GM23338 (cell line): ENCODE data around the gene SEMA6B. TPM values are rescaled to one million over a fixed set of nuclear protein-coding genes. Genes with fewer than 3 reads are reported as not detected.

ENCODE experiments used
- ATAC-seq: fragments of 200-7000 bp; cut with Tn5 transposase; 3 replicates; pipeline ENCODE4 v1.9.1; 2020
- DNase-seq: peaks from one replicate; pipeline ENCODE4 v3.0.0-alpha.2; 2015; ENCODE audit warnings: low spot score
- H2AFZ ChIP-seq: fragments of 200-600 bp; sonication (generic); 2 replicates; pipeline ENCODE4 v1.8.0; 2016; ENCODE audit warnings: antibody characterized with exemption, mild to moderate bottlenecking, moderate library complexity
- H3F3A ChIP-seq: fragments of 200-600 bp; sonication (generic); replicated peaks from 2 replicates; pipeline ENCODE4 v1.8.0; 2017; ENCODE audit warnings: antibody characterized with exemption, mixed run types, low read depth
- H3K27ac ChIP-seq: fragments of 200-600 bp; sonication (generic); 2 replicates; pipeline ENCODE4 v1.6.1; 2016; ENCODE audit warnings: low read depth
- H3K27me3 ChIP-seq: fragments of 200-600 bp; sonication (generic); 2 replicates; pipeline ENCODE4 v1.8.0; 2016; ENCODE audit warnings: mild to moderate bottlenecking, mixed run types, moderate library complexity; ENCODE audit not compliant: insufficient read depth
- H3K36me3 ChIP-seq: fragments of 200-600 bp; sonication (generic); 2 replicates; pipeline ENCODE4 v1.8.0; 2016; ENCODE audit warnings: mild to moderate bottlenecking; ENCODE audit not compliant: insufficient read depth
- H3K4me1 ChIP-seq: fragments of 200-600 bp; sonication (generic); 2 replicates; pipeline ENCODE4 v1.8.0; 2016; ENCODE audit warnings: mild to moderate bottlenecking, moderate library complexity; ENCODE audit not compliant: insufficient read depth
- H3K4me2 ChIP-seq: fragments of 200-600 bp; sonication (generic); 2 replicates; pipeline ENCODE4 v1.7.1; 2017; ENCODE audit warnings: mixed run types
- H3K4me3 ChIP-seq: fragments of 200-600 bp; sonication (generic); 2 replicates; pipeline ENCODE4 v1.6.1; 2016; ENCODE audit warnings: mixed run types
- H3K79me2 ChIP-seq: fragments of 200-600 bp; sonication (generic); replicated peaks from 2 replicates; pipeline ENCODE4 v1.8.0; 2017; ENCODE audit warnings: mild to moderate bottlenecking; ENCODE audit not compliant: insufficient read depth
- H3K9me2 ChIP-seq: fragments of 200-600 bp; sonication (generic); 2 replicates; pipeline ENCODE4 v1.8.0; 2017; ENCODE audit not compliant: insufficient read depth
- H4K20me1 ChIP-seq: fragments of 200-600 bp; sonication (generic); replicated peaks from 2 replicates; pipeline ENCODE4 v1.8.0; 2017; ENCODE audit warnings: mild to moderate bottlenecking; ENCODE audit not compliant: insufficient read depth
- H3K27ac Mint-ChIP-seq: 2 replicates; pipeline ENCODE4 v1.8.0; 2020; ENCODE audit warnings: inconsistent platforms, mild to moderate bottlenecking, moderate library complexity, mixed read lengths
- H3K27me3 Mint-ChIP-seq: 3 replicates; pipeline ENCODE4 v1.8.0; 2022; ENCODE audit warnings: low read depth, mild to moderate bottlenecking, moderate library complexity, mixed read lengths, inconsistent platforms; ENCODE audit not compliant: insufficient read depth, poor library complexity
- H3K36me3 Mint-ChIP-seq: 3 replicates; pipeline ENCODE4 v1.8.0; 2021; ENCODE audit warnings: low read depth, mild to moderate bottlenecking, inconsistent platforms, moderate library complexity, mixed read lengths
- H3K4me1 Mint-ChIP-seq: 3 replicates; pipeline ENCODE4 v1.8.0; 2020; ENCODE audit warnings: mild to moderate bottlenecking, inconsistent platforms, mixed read lengths
- H3K4me3 Mint-ChIP-seq: 3 replicates; pipeline ENCODE4 v1.8.0; 2021; ENCODE audit warnings: moderate library complexity, mild to moderate bottlenecking, inconsistent platforms, mixed read lengths
- H3K9me3 Mint-ChIP-seq: 3 replicates; pipeline ENCODE4 v1.8.0; 2020; ENCODE audit warnings: moderate library complexity, mild to moderate bottlenecking, inconsistent platforms, mixed read lengths
- CREB1 ChIP-seq: fragments of 250-450 bp; sonication (Bioruptor Pico); IDR thresholded peaks from 2 replicates; pipeline ENCODE4 v1.5.0; 2020; ENCODE audit warnings: low read depth, mild to moderate bottlenecking, moderate library complexity
- ETS1 ChIP-seq: IDR thresholded peaks from 2 replicates; pipeline ENCODE4 v1.6.1; 2016; ENCODE audit warnings: antibody characterized with exemption
- EZH2 ChIP-seq: fragments of 200-600 bp; sonication (generic); IDR thresholded peaks from one replicate; pipeline ENCODE4 v1.8.0; 2017; ENCODE audit warnings: antibody characterized with exemption, mild to moderate bottlenecking, low read depth; ENCODE audit not compliant: unreplicated experiment
- EZH2phosphoT487 ChIP-seq: fragments of 200-600 bp; sonication (generic); IDR thresholded peaks from one replicate; pipeline ENCODE4 v1.8.1; 2018; ENCODE audit warnings: antibody characterized with exemption; ENCODE audit not compliant: unreplicated experiment
- JUNB ChIP-seq: IDR thresholded peaks from one replicate; pipeline ENCODE4 v1.6.1; 2016; ENCODE audit warnings: antibody characterized with exemption; ENCODE audit not compliant: unreplicated experiment
- NANOG ChIP-seq: IDR thresholded peaks from 2 replicates; pipeline ENCODE4 v1.6.1; 2016; ENCODE audit warnings: antibody characterized with exemption, borderline replicate concordance
- POLR2AphosphoS5 ChIP-seq: IDR thresholded peaks from 2 replicates; pipeline ENCODE4 v1.6.1; 2016; ENCODE audit warnings: antibody characterized with exemption, low read depth
- STAT1 ChIP-seq: IDR thresholded peaks from one replicate; pipeline ENCODE4 v1.6.1; 2016; ENCODE audit warnings: antibody characterized with exemption; ENCODE audit not compliant: unreplicated experiment
- ZNF114 ChIP-seq: fragments of 250-450 bp; sonication (Bioruptor Pico); IDR thresholded peaks from 2 replicates; pipeline ENCODE4 v1.5.0; 2020; ENCODE audit warnings: mild to moderate bottlenecking, moderate library complexity
- ZNF331 ChIP-seq: fragments of 250-450 bp; sonication (Bioruptor Pico); IDR thresholded peaks from 2 replicates; pipeline ENCODE4 v1.5.0; 2020; ENCODE audit warnings: low read depth, mild to moderate bottlenecking, moderate library complexity
- ZNF462 ChIP-seq: fragments of 250-450 bp; sonication (Bioruptor Pico); IDR thresholded peaks from 2 replicates; pipeline ENCODE4 v1.5.0; 2020; ENCODE audit warnings: mild to moderate bottlenecking, moderate library complexity
- polyA plus RNA-seq: library from polyadenylated mRNA; unstranded; fragments of >200 nt; fragmentation: Nextera tagmentation; extraction: Ambion mirVana; gene quantifications from 2 replicates; pipeline ENCODE4 v1.2.1, GENCODE V29; 2016
- total RNA-seq: library from RNA; depleted of rRNA; stranded (reverse); fragments of >200 nt; shearing (Covaris generic); gene quantifications from 2 replicates; pipeline ENCODE4 v1.2.3, GENCODE V29; 2014
- TF ChIP-seq, protein P1 (sequence below), 2 experiments: fragments of 200-600 bp in 1 of 2; sonication (generic) in 1 of 2; conservative IDR thresholded peaks; 2 replicates each; pipeline versions ENCODE4 v1.5.1 to v1.6.1; 2016 to 2017; ENCODE audit warnings: antibody characterized with exemption in 2 of 2, low read depth in 2 of 2, mild to moderate bottlenecking in 2 of 2, moderate library complexity in 1 of 2
- TF ChIP-seq, protein P2 (sequence below): IDR thresholded peaks from one replicate; pipeline ENCODE4 v1.6.1; 2018; ENCODE audit warnings: antibody characterized with exemption; ENCODE audit not compliant: unreplicated experiment

The SEMA6B gene
- total and polyA plus RNA-seq, 2 experiments from 2014 or later: 5.3 to 42.7 TPM

DNA sequence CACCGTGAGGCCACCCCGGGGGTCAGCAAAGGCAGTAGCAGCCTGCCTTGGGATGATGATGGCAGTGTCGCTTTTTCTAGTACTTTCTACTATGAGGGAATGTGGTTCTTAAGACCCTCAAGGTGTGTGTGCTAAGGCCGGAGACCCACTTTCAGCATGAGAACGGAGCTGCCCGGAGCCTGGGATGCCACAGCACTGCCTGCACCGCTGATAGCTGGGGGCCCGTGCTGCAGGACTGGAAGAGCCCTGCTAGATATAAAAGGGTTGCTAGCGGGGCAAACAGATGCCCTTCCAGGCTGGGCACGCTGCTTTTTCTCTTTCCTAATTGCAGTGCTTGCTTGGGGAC lies 55.7 kb downstream of the SEMA6B start:
- Histone ChIP-seq H3K27me3 (0 out of 2 replicates have a peak, but pooled peaks cover 2% of the 10 kb centered on the region), H3K36me3 (peaks cover 5% of the 10 kb centered on the region; the same call in 1 of the 2 replicates), H4K20me1 (no peaks in the 10 kb centered on the region; the same call in none of the 2 replicates), H3K4me2 (no peak overlapping the region), H3K9me2 (no peaks in the 10 kb centered on the region), H3K27ac (no peak overlapping the region), H3K79me2 (no peaks in the 10 kb centered on the region), H3K4me1 (no peaks in the 10 kb centered on the region), H3K4me3 (no peak overlapping the region), H3F3A (no peaks in the 10 kb centered on the region), H2AFZ (no peak overlapping the region)
- Mint-ChIP-seq H3K36me3 (peaks cover 18% of the 10 kb centered on the region), H3K27ac (no peak overlapping the region), H3K4me1 (no peaks in the 10 kb centered on the region), H3K27me3 (peaks cover 15% of the 10 kb centered on the region), H3K4me3 (no peak overlapping the region), H3K9me3 (no peaks in the 10 kb centered on the region)
- no peak for ATAC-seq
- DNase-seq: no peak
- TF ChIP-seq CREB1 (CRISPR knock-in tag) (no peak), ZNF331 (no peak), JUNB (no peak), ZNF114 (CRISPR knock-in tag) (no peak), NANOG (no peak), STAT1 (no peak), EZH2phosphoT487 (no peak), POLR2AphosphoS5 (no peak), ETS1 (no peak), ZNF462 (no peak), EZH2 (no peak)
- TF ChIP-seq, protein P1, sequence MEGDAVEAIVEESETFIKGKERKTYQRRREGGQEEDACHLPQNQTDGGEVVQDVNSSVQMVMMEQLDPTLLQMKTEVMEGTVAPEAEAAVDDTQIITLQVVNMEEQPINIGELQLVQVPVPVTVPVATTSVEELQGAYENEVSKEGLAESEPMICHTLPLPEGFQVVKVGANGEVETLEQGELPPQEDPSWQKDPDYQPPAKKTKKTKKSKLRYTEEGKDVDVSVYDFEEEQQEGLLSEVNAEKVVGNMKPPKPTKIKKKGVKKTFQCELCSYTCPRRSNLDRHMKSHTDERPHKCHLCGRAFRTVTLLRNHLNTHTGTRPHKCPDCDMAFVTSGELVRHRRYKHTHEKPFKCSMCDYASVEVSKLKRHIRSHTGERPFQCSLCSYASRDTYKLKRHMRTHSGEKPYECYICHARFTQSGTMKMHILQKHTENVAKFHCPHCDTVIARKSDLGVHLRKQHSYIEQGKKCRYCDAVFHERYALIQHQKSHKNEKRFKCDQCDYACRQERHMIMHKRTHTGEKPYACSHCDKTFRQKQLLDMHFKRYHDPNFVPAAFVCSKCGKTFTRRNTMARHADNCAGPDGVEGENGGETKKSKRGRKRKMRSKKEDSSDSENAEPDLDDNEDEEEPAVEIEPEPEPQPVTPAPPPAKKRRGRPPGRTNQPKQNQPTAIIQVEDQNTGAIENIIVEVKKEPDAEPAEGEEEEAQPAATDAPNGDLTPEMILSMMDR (conservative IDR thresholded peaks at IDR 0.05; ENCODE audit: low read depth in 2 of 2): no peak
- TF ChIP-seq, protein P2, sequence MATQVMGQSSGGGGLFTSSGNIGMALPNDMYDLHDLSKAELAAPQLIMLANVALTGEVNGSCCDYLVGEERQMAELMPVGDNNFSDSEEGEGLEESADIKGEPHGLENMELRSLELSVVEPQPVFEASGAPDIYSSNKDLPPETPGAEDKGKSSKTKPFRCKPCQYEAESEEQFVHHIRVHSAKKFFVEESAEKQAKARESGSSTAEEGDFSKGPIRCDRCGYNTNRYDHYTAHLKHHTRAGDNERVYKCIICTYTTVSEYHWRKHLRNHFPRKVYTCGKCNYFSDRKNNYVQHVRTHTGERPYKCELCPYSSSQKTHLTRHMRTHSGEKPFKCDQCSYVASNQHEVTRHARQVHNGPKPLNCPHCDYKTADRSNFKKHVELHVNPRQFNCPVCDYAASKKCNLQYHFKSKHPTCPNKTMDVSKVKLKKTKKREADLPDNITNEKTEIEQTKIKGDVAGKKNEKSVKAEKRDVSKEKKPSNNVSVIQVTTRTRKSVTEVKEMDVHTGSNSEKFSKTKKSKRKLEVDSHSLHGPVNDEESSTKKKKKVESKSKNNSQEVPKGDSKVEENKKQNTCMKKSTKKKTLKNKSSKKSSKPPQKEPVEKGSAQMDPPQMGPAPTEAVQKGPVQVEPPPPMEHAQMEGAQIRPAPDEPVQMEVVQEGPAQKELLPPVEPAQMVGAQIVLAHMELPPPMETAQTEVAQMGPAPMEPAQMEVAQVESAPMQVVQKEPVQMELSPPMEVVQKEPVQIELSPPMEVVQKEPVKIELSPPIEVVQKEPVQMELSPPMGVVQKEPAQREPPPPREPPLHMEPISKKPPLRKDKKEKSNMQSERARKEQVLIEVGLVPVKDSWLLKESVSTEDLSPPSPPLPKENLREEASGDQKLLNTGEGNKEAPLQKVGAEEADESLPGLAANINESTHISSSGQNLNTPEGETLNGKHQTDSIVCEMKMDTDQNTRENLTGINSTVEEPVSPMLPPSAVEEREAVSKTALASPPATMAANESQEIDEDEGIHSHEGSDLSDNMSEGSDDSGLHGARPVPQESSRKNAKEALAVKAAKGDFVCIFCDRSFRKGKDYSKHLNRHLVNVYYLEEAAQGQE: no peak
